Retina (tissue), 1 donor: Measurements from ENCODE around the gene SLC27A4.

Experiments
- DNase-seq: peaks from one replicate; pipeline ENCODE4 v3.0.0-alpha.2; 2016

SLC27A4 gene

DNA sequence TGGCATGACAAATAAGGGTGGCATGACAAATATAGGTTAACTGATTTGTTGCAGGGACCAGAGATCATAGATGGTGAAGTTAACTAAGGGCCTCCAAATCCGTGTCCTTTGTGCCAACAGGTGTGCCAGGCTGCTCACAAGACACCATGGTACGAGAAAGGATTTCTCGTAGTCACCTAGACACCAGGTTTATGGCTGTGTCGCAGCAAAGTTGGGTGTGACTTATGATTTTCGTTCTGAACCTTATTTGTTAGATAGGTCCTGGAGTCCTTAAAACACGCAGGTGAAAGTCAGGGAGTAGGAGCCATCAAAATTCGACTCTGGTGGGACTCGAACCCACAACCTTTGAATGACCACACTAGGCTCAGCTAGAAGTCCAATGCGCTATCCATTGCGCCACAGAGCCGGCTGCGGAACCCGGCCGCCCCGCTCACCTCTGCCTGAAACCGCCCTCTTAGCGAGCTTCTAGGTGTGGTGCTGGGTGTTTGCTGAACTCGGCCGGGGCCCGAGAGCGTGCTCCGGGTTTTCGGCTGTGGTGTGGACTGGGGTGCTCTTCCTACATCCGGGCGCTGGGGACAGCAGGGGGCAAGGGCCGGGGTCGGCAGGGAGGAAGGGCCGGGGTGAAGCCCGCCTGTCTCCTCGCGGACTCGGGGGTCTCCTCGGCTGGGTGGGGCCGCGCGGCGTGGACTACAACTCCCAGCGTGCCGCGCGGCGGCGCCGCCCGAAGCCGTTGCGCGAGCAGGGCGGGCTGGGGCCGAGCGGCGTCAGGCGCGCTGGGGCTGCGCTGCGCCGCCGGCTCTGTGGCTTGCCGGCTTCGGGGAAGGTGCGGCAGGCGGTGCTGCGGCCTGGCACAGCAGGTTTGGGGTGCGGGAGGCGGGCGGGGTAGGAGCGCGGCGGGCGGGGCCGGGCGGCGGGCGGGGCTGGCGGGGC, at the start of gene SLC27A4:
Gene SLC27A4, plus strand, starts transcription at position 767 of the 930 bp plus-strand sequence. CDS start 2,606 bp downstream, outside the sequence.
- DNase-seq: peak; percentile 82

DNA sequence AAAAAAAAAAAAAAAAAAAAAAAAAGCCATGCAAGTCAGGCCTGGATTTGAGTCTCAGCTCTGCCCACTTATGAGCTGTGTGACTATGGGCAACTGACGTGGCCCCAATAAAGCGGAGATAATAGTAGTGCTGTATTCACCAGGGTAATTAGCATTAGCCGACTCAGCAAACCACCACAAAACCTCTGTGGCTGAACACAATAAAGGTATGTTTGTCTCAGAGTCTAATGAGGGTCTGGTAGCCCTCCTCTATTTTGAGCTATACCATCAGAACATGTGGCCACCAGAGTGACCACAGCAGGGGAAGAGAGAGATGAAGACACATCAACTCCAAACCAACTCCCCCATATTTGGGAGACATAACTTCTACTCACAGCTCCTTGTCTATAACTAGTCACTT, 48.3 kb upstream of the SLC27A4 start:
- no peak for DNase-seq

DNA sequence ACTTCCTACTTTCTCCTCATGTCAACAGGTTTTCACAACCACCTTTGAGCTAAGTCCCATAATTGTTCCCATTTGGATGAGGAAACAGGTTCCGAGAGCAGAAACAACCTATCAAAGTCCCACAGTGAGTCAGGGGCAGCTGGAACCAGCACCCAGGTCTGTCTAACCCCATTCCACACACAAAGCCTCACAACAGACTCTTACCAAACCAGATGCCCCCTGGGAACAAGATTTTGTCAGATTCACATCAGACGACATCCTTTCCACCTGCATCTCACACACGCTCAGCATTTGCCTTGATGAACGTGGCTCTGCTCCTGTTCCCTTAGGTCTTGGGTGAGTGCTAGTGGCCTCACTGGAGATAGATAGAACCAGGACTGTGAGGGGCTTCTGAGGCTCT, 47.2 kb upstream of the SLC27A4 start:
- DNase-seq: no peak

GRCh38 chr9:128294142-128294541, 46.2 kb upstream of the SLC27A4 start:
- DNase-seq: no peak

DNA sequence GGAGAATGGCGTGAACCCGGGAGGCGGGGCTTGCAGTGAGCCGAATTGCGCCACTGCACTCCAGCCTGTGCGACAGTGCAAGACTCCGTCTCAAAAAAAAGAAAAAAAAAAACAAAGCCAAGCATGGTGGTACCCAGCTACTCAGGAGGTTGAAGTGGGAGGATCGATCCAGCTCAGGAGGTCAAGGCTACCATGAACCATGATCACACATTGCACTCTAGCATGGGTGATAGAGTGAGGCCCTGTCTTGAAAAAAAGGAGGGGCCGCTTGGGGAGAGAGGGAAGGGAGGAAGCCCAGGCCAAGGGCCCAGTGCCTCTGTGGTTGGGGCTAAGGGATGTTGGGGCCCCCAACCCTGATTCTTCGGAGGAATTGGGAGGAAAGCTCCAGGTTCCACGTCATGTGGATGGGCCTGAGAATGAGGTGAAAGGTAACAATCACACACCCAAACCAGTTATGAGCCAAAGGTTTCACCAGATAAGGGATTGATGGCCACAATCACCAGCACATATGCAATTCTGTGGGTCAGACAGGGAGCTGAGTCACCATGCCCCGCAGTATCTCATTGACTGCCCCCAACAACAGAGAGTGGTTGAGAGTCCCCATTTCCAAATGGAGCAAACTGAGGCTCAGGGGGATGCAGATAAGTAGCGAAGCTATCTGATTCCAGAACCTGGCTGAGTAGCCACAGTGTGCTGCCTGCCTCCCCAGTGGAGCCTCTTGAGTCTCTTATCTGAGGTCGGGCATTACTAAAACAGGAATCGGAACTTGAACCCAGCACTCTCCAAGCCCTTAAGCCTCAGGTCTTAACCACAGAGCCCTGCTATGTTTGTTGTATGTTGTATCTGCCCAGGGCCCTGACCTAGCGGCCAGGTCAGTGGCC, 43.7 kb upstream of the SLC27A4 start:
- no peak for DNase-seq

DNA sequence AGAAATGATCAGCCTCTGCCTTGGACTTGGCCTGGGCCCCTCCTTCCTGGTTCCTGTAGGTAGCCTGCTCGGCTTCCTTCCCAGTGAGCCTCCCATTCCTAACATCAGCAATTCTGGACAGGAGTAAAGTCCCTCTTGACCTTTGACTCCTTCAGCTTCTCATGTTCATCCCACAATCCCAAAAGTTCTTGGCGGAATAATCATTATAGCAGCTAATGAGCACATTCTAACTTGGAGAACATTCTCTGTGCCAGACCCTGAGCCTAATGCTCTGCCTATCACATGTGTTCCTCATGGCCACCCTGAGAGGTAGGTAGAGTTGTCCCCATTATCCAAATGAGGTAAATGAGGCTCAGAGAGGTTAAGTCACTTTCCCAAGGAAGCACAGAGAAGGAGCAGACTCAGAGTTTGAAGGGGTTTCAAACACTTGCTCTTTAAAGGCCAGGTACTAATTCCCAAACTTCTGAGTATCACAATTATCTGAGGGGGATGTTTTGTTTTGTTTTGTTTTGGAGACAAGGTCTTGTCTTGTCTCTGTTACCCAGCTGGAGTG, 43.0 kb upstream of the SLC27A4 start:
- no peak for DNase-seq

DNA sequence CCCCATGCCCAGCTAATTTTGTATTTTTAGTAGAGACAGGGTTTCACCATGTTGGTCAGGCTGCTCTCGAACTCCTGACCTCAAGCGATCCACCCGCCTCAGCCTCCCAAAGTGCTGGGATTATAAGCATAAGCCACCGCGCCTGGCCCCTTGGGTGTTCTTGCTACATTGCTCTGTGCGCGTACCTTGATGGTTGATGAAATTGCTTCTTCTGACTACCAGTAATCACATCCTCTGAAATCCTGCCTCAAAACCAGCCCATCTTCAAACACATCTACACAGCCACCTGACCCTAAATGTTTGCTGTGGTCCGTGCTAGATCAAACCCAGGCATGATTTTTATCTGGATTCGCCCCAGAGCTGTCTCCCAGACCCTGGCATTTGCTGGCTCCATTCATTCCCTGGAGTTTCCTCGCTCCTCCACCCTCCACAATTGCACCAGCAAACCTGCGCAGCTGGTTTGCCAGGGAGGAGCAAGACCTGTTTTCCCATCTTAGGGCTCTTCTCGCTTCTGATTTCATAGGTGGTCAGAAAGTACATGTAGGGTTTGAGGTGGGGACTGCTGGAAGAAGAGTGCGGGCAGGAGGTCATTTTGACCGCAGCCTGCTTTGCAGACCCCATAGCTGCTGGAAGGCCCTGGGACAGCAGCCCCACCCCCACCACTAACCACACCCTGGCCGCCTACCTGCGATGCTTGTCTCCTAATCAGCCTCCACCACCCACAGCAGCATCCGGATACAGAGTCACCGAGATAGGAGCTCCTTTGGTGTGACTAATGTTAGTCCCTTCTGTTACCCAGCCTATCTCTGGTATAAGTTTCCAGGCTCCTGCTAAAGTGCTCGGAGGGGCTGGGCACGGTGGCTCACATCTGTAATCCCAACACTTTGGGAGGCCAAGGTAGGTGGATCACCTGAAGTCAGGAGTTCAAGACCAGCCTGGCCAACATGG, 41.5 kb upstream of the SLC27A4 start:
- no peak for DNase-seq

DNA sequence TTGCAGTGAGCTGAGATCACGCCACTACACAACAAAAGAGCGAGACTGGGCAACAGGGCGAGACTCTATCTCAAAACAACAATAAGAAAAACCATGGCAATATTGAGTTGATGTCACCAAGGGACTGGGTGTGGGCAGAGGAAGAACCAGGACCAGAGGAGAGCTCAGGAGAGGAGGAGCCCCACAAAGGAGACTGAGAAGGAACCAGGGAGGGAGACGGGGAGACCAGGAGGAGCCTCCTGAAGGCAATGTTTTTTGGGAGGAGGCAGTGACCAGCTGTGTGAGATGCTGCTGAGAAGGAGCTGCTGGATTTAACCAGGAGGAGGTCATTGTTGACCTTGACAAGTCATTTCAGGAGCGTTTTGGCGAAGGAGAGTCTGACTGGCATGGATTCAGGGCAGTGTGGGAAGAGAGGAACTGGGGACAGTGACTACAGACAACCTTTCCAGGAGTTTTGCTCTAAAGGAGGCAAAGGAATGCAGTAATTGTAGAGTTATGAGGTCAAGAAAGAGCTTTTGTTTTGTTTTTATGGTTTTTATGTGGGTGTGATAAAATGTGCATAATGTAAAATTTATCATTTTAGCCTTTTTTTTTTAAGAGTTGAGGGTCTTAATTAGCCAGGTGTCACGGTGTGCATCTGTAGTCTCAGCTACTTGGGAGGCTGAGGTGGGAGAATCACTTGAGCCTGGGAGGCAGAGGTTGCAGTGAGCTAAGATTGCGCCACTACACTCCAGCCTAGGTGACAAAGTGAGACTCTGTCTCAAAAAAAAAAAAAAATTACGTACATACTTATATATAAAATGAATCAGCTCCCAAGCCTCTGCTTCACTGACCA, 36.0 kb upstream of the SLC27A4 start:
- no peak for DNase-seq

- DNase-seq: no peak
Observed at GRCh38 chr9:128304971-128305288, 35.4 kb upstream of the SLC27A4 start.

- no peak for DNase-seq
Observed at GRCh38 chr9:128309551-128309950, 30.8 kb upstream of the SLC27A4 start.

DNA sequence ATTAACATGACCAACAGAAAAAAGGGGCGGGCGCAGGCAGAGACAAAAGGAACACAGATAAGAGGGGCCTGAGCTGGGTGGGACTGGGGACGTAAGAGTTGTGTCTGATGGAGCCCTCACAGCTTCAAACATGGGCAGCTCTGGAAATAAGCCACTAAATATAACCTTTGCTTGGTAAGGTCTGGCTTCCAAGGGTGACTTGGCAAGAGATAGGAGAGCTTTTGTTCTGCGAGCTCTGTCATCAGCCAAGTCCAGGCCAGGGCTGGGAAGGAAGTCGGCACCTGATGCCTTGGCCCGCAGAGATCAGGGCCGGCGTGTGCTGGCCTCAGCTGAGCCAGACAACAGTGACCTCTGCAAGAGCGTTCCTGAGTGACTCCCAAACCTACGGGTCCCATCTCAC, 29.9 kb upstream of the SLC27A4 start:
- no peak for DNase-seq

GRCh38 chr9:128314697-128315096, 25.6 kb upstream of the SLC27A4 start:
- no peak for DNase-seq

- no peak for DNase-seq
Observed at GRCh38 chr9:128316421-128316820, 23.9 kb upstream of the SLC27A4 start.

GRCh38 chr9:128317629-128318028, 22.7 kb upstream of the SLC27A4 start:
- no peak for DNase-seq

- DNase-seq: no peak
Observed at GRCh38 chr9:128321343-128321742, 19.0 kb upstream of the SLC27A4 start.

DNA sequence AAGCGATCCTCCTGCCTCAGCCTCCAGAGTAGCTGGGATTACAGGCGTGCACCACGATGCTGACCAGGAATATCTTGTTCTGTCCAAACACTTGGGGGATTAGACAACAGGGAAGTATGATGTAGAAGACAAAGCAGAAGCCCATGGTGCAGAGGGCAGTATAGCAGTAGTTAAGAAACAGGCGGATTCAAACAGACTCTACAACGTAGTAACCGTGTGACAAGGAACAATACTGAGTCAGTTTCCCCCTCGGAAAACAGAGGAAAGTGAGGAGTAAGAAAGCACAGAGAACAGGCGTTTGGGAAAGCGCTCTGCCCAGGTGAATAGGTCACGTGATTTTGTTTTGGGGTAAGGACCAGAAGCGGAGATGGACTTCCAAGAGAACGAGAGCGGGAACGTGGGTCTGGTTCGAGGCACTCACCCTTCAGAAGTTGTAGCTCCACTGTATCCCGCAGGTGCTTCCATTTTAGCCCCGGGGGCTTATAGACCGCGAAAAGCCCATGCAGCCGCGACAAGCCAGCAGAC, 18.4 kb upstream of the SLC27A4 start:
- no peak for DNase-seq

- DNase-seq: peak; percentile 99
Observed at GRCh38 chr9:128322404-128323211, 17.7 kb upstream of the SLC27A4 start, which contains the start of the genes COQ4 and TRUB2. Gene COQ4, plus strand, starts transcription at chr9:128322839. Its CDS starts 20 bp downstream, at chr9:128322859. Gene TRUB2, minus strand, starts transcription at chr9:128322447. Its CDS starts 39 bp downstream, at chr9:128322408.

- DNase-seq: no peak
Observed at GRCh38 chr9:128323212-128323730, 17.1 kb upstream of the SLC27A4 start.

DNA sequence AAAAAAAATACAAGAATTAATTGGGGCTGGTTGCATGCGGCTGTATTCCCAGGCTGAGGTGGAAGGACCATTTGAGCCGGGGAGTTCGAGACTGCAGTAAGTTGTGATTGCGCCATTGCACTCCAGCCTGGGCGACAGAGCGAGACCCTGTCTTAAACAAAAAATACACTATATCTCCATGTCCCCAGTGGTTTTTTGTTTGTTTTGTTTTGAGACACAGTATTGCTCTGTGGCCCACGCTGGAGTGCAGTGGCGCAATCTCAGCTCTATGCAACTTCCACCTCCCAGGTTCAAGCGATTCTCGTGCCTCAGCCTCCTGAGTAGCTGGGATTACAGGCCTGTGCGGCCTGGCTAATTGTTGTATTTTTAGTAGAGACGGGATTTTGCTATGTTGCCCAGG, 16.5 kb upstream of the SLC27A4 start:
- DNase-seq: no peak

DNA sequence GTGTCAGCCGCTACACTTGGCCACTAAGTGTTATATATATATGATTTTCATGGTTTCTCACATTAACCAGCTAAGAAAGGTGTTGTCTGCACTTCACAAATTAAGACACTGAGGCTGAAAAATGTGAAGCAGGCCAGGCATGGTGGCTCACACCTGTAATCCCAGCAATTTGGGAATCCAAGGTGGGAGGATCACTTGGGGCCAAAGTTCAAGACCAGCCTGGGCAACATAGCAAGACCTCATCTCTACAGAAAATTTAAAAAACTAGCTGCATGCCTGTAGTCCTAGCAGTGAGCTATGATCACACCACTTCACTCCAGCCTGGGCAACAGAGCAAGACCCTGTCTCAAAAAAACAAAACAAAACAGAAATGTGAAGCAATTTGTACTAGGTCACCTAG, 15.9 kb upstream of the SLC27A4 start:
- no peak for DNase-seq
